LNCaP clone FGC (cell line): ENCODE results near the gene CCDC137.
"Not testable (repeated sequence)": the region's sequence is repeated elsewhere in the genome, so short reads cannot be mapped to it uniquely, and the experiment has no call there.

Experiments used
- DNase-seq: peaks from one replicate; pipeline ENCODE4 v3.0.0-alpha.2; 2011; ENCODE audit warnings: low read depth
- H3K4me3 ChIP-seq: 2 replicates; pipeline ENCODE4 v1.5.1; 2011; ENCODE audit warnings: mild to moderate bottlenecking, low read depth, low read length, control low read depth
- CTCF ChIP-seq: IDR thresholded peaks from 2 replicates; pipeline ENCODE4 v1.5.1; 2012; ENCODE audit warnings: mild to moderate bottlenecking; ENCODE audit not compliant: control insufficient read depth, insufficient read depth; ENCODE audit errors: extremely low read depth

The CCDC137 gene

GRCh38 chr17:81666342-81667191 lies at the start of gene CCDC137, which contains the start of gene OXLD1:
Gene CCDC137 (plus strand): TSS chr17:81666737. CDS start chr17:81666767, 30 bp downstream.
Gene OXLD1 (minus strand): TSS chr17:81666605. CDS start chr17:81666577, 28 bp downstream.
- no peak for TF ChIP-seq CTCF
- DNase-seq: peak; percentile 80

DNA sequence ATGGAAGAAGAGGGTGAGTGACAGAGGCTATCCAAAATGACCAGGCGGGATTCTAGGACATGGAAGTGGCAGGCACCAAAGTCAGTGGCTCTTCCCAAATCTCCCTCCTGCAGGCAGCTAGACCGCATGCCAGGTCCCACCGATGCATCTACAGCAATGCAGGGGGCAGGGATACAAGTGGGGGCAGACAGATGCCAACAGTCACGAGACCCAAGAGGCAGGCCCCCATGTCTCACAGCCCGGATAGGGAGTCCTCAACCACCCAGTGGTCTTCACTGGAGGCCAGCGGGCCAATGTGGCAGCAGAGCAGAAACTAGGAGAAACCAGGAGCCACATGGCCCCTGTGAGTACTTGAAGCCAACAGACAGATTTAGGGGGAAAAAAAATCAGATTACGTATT lies 49.7 kb upstream of the CCDC137 start:
- TF ChIP-seq CTCF: no peak
- DNase-seq: no peak
- no peak overlapping the region for H3K4me3 ChIP-seq

More at GRCh38 chr17:81666342-81667191, at the start of gene CCDC137, which contains the start of gene OXLD1:
- peak within 1 kb of the TSS; percentile 99 for H3K4me3 ChIP-seq

DNA sequence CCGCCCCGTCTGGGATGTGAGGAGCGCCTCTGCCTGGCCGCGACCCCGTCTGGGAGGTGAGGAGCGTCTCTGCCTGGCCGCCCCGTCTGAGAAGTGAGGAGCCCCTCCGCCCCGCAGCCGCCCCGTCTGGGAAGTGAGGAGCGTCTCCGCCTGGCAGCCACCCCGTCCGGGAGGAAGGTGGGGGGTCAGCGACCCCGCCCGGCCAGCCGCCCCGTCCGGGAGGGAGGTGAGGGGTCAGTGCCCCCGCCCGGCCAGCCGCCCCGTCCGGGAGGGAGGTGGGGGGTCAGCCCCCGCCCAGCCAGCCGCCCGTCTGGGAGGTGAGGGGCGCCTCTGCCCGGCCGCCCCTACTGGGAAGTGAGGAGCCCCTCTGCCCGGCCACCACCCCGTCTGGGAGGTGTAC lies 48.2 kb upstream of the CCDC137 start:
- not testable (repeated sequence) for DNase-seq, H3K4me3 ChIP-seq

DNA sequence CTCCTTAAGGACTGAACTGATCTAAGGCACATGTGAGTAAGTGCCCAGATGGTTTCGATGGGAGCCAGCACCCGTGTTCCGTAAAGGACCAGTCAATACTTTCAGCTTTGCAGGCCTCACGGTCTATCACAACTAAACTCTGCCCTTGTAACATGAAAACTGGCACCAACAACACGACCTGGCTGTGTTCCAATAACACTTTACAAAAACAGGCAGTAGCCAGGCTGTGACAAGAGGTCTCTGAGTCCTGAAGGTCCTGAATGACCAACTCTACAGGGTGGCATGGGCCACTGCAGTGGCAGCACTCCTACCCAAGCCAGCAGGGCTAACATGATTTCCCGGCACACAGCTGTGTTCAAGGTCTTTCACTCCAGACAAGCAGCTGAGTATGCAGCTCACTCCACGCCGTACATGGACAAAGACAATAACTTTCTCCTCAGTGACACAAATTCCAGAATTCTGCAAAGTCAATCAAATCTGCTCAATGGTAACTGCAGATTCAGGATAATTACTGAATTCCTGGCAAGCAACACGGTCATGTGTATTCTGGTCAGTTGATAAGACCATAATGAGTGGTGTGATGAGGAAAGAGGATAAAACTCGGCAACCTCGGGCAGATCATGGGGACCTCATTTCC lies 44.9 kb upstream of the CCDC137 start:
- no peak for DNase-seq
- no peak for TF ChIP-seq CTCF

GRCh38 chr17:81630274-81630673 lies 36.3 kb upstream of the CCDC137 start:
- H3K4me3 ChIP-seq: no peak overlapping the region
- no peak for TF ChIP-seq CTCF
- no peak for DNase-seq

More for the DNA sequence above, 44.9 kb upstream of the CCDC137 start:
- no peak overlapping the region for H3K4me3 ChIP-seq

- H3K4me3 ChIP-seq: no peak overlapping the region
- no peak for TF ChIP-seq CTCF
- no peak for DNase-seq
These were observed 35.1 kb upstream of the CCDC137 start for GRCh38 chr17:81631482-81631881.

GRCh38 chr17:81635431-81635830 lies 31.1 kb upstream of the CCDC137 start:
- H3K4me3 ChIP-seq: peak overlapping the region; percentile 99
- no peak for TF ChIP-seq CTCF
- no peak for DNase-seq
